ENCODE results near the gene TUG1.

The TUG1 gene

DNA sequence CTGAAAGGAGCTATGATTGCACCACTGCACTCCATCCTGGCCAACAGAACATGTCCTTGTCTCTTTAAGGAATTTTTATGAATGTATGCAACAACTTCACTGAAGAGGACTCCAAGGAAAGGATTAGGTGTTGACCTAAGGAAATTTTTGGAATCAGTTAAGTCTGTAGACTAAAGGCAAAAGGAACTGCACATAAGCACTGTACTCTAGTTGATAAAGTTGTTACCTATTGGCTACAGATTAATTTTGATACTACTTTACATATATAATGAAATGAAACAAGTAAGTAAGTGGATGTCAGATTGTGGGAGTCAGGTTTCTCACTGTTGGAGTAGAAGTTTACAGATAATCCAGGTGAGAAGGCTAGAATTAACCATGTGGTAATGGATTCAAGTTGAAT lies 36.5 kb downstream of the TUG1 start:
- DNase-seq = no peak

DNA sequence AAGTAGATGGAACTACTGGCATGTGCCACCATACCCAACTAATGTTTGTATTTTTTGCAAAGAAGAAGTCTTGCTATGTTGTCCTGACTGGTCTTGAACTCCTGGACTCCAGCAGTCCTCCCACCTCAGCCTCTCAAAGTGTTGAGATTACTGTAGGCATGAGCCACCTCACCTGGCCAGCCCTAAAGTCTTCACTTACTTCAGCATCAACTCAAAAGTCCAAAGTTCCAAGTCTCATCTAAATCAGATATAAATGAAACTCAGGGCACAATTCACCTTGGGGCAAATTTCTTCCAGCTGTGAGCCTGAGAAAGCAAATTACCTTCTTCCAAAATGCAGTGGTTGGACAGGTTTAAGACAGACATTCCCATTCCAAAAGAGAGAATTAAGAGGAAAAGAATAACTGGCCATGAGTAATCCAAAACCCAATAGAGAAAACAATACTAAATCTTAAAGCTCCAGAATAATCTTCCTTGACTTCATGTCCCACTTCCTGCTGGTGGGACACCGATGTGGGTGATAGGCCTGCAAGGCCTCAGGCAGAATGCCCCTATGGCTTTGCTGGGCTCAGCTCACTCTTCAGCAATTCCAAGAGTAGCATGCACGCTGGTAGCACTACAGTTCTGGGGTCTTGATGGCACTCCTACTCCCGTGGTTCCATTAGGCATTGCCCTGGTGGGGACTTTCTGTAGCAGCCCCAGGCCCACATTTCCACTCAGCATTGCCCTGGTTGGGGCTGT lies 50.3 kb downstream of the TUG1 start:
- DNase-seq = no peak

DNA sequence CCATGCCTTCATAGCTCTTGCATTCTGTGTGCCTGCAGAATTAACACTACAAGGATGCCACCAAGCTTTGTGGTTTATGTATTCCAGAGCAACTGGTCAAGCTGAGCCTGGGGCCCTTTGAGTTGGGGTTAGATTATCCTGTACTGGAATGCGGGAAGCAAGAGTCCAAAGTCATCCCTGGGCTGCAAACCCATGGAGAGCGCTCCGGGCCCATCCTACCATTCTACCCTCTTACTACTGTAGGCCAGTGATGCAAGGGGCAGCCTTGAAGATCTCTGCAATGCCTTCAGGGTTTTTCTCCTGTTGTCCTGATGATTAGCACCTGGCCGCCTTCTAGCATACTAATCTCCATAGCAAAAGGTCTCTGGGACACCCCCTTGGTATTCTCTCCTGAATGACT lies 51.3 kb downstream of the TUG1 start:
- DNase-seq = no peak

DNA sequence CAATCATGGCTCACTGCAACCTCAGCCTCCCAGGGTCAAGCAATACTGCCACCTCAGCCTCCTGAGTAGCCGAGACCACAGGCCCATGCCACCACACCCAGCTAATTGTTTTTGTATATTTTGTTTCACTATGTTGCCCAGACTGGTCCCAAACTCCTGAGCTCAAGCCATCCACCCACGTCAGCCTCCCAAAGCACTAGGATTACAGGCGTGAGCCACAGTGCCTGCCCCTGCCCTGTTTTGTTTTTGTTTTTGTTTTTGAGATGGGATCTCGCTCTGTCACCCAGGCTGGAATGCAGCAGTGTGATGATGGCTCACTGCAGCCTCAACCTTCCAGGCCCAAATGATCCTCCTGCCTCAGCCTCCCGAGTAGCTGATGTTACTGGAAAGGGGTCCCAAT lies 53.5 kb downstream of the TUG1 start:
- DNase-seq = no peak
